ENCODE results near the gene KRTAP5-2. TPM values are rescaled to one million over a fixed set of nuclear protein-coding genes. Genes with fewer than 3 reads are reported as not detected.
"Not testable (repeated sequence)": the region's sequence is repeated elsewhere in the genome, so short reads cannot be mapped to it uniquely, and the experiment has no call there.

Gene KRTAP5-2
- total RNA-seq, 2 donors from 2014 or later: not detected

DNA sequence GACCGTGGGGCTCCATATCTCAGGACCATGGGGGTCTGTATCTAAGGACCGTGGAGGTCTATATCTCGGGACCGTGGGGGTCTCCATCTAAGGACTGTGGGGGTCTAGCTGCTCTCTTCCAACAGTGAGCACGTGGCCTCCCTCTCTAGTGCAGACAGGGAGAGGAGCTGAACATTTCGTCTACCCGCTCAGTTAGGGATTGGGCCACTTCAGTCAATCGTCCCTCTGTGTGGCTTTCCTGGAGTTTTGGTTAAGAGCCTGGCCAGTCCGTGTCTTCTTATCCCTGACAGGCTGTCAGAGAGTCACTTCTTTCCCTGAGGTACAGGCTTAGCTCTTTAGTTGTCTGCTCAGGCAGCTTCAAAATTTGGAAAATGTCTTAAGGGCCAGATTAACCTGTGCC lies 16.1 kb downstream of the KRTAP5-2 start:
- no peaks in the 10 kb centered on the region for H3K36me3 ChIP-seq
- ATAC-seq (ENCODE audit: insufficient number of reproducible peaks, low FRiP score, low read depth): no peak
- DNase-seq (ENCODE audit: low spot score): no peak
- no peaks in the 10 kb centered on the region for H3K9me3 ChIP-seq
- no peaks in the 10 kb centered on the region for H3K27me3 ChIP-seq (replicated peaks; ENCODE audit: insufficient read depth)
- H3K27ac ChIP-seq: no peak overlapping the region
- H3K4me1 ChIP-seq (ENCODE audit: control insufficient read depth in 1 of 2, low read depth in 2 of 2): no peaks in the 10 kb centered on the region
- no peak for TF ChIP-seq CTCF (IDR thresholded peaks at IDR 0.05)
- H3K4me3 ChIP-seq: no peak overlapping the region

- Histone ChIP-seq H3K4me3 (no peak overlapping the region), H3K27me3 (replicated peaks; ENCODE audit: insufficient read depth) (no peaks in the 10 kb centered on the region), H3K4me1 (ENCODE audit: control insufficient read depth in 1 of 2, low read depth in 2 of 2) (peaks cover 5 to 20% of the 10 kb centered on the region in 2 donors), H3K9me3 (no peaks in the 10 kb centered on the region), H3K36me3 (no peaks in the 10 kb centered on the region), H3K27ac (no peak overlapping the region)
- ATAC-seq (ENCODE audit: insufficient number of reproducible peaks, low FRiP score, low read depth) (no peak), DNase-seq (ENCODE audit: low spot score) (no peak)
- no peak for TF ChIP-seq CTCF (IDR thresholded peaks at IDR 0.05)
Observed at GRCh38 chr11:1576825-1577224, 21.3 kb downstream of the KRTAP5-2 start.

- DNase-seq (ENCODE audit: low spot score); H3K9me3 ChIP-seq; H3K27me3 ChIP-seq (replicated peaks; ENCODE audit: insufficient read depth); H3K27ac ChIP-seq; H3K36me3 ChIP-seq; H3K4me3 ChIP-seq; ATAC-seq (ENCODE audit: insufficient number of reproducible peaks, low FRiP score, low read depth): not testable (repeated sequence)
- H3K4me1 ChIP-seq (ENCODE audit: control insufficient read depth in 1 of 2, low read depth in 2 of 2): peaks cover 5 to 26% of the 10 kb centered on the region in 2 donors
Observed at GRCh38 chr11:1575756-1576155, 22.3 kb downstream of the KRTAP5-2 start.

DNA sequence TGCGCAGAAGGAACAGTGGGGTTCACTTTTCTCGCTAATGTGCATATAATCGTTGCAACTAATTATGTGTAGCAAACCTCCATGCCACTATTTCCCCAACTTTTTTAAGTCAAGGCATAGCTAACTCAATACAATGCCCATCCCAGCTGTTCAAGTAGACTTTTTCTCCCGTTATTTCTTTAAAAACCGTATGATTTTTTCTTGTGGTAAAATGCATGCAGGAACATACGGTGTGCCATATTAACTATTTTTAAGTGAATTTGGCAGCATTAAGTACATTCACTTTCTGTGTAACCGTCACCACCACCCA lies 23.2 kb downstream of the KRTAP5-2 start:
- Histone ChIP-seq H3K4me1 (ENCODE audit: control insufficient read depth in 1 of 2, low read depth in 2 of 2) (peaks cover 9 to 34% of the 10 kb centered on the region in 2 donors), H3K36me3 (no peaks in the 10 kb centered on the region), H3K27me3 (replicated peaks; ENCODE audit: insufficient read depth) (no peaks in the 10 kb centered on the region), H3K4me3 (no peak overlapping the region), H3K27ac (no peak overlapping the region), H3K9me3 (no peaks in the 10 kb centered on the region)
- DNase-seq (ENCODE audit: low spot score) (no peak), ATAC-seq (ENCODE audit: insufficient number of reproducible peaks, low FRiP score, low read depth) (no peak)
- TF ChIP-seq CTCF (IDR thresholded peaks at IDR 0.05): no peak

- H3K27ac ChIP-seq: peak overlapping the region; percentile 53 to 68
Observed at GRCh38 chr11:1574238-1574932, 23.7 kb downstream of the KRTAP5-2 start.

More at GRCh38 chr11:1574238-1574932, 23.7 kb downstream of the KRTAP5-2 start:
- H3K36me3 ChIP-seq: no peaks in the 10 kb centered on the region
- no peak for DNase-seq (ENCODE audit: low spot score)
- ATAC-seq (ENCODE audit: insufficient number of reproducible peaks, low FRiP score, low read depth): no peak
- no peaks in the 10 kb centered on the region for H3K27me3 ChIP-seq (replicated peaks; ENCODE audit: insufficient read depth)
- H3K4me3 ChIP-seq: peak overlapping the region; percentile 88
- peaks cover 9 to 39% of the 10 kb centered on the region in 2 donors for H3K4me1 ChIP-seq (ENCODE audit: control insufficient read depth in 1 of 2, low read depth in 2 of 2)
- H3K9me3 ChIP-seq: no peaks in the 10 kb centered on the region
- TF ChIP-seq CTCF (IDR thresholded peaks at IDR 0.05): peak; percentile 67

Measured in thoracic aorta (tissue), 2 donors.